COLO668 (cell line): ENCODE data around the gene MAGEE1.
A peak's percentile ranks its signal among the peaks of the same experiment; 100 is the strongest.

Experiments used
- DNase-seq: peaks from one replicate; lab custom pipeline; 2025; ENCODE audit not compliant: unreplicated experiment; lab: John Stamatoyannopoulos, UW

The MAGEE1 gene

GRCh38 chrX:76427560-76428242, at the start of gene MAGEE1:
Gene MAGEE1 (plus strand): TSS chrX:76427710. CDS start chrX:76427931, 221 bp downstream.
- peak; percentile 14 for DNase-seq

GRCh38 chrX:76398970-76399369, 28.5 kb upstream of the MAGEE1 start:
- DNase-seq, result no peak

GRCh38 chrX:76407795-76408194, 19.7 kb upstream of the MAGEE1 start:
- no peak for DNase-seq

- DNase-seq, result no peak
These were observed 7.3 kb upstream of the MAGEE1 start for GRCh38 chrX:76420237-76420636.

- DNase-seq, result no peak
These were observed 977 bp downstream of the MAGEE1 start for GRCh38 chrX:76428243-76429130.

GRCh38 chrX:76433219-76433618, 5.7 kb downstream of the MAGEE1 start:
- DNase-seq, result no peak

GRCh38 chrX:76434103-76434741, 6.7 kb downstream of the MAGEE1 start:
- no peak for DNase-seq

- no peak for DNase-seq
These were observed 11.7 kb downstream of the MAGEE1 start for GRCh38 chrX:76439188-76439587.

GRCh38 chrX:76453737-76454406, 26.4 kb downstream of the MAGEE1 start:
- no peak for DNase-seq

- no peak for DNase-seq
These were observed 27.0 kb downstream of the MAGEE1 start for GRCh38 chrX:76454456-76454927.

- DNase-seq, result no peak
These were observed 49.8 kb downstream of the MAGEE1 start for GRCh38 chrX:76477353-76477752.
